Fibroblast of skin of abdomen (primary cell): ENCODE results near the gene TTC9B.
"Not testable (repeated sequence)": the region's sequence is repeated elsewhere in the genome, so short reads cannot be mapped to it uniquely, and the experiment has no call there.

Experiments
- DNase-seq: peaks from one replicate; pipeline ENCODE4 v3.0.0-alpha.2; 2013

The TTC9B gene

GRCh38 chr19:40232479-40232878 lies 14.3 kb upstream of the TTC9B start:
- DNase-seq: no peak

- no peak for DNase-seq
Measured at GRCh38 chr19:40231544-40232424, 13.6 kb upstream of the TTC9B start.

- DNase-seq: no peak
Measured at GRCh38 chr19:40231057-40231456, 12.9 kb upstream of the TTC9B start.

GRCh38 chr19:40229926-40230417 lies 11.8 kb upstream of the TTC9B start:
- DNase-seq: no peak

- DNase-seq: peak; percentile 29
Measured at GRCh38 chr19:40229484-40229883, 11.3 kb upstream of the TTC9B start.

GRCh38 chr19:40228863-40229262 lies 10.7 kb upstream of the TTC9B start:
- DNase-seq: no peak

GRCh38 chr19:40228346-40228745 lies 10.2 kb upstream of the TTC9B start:
- DNase-seq: no peak

- no peak for DNase-seq
Measured at GRCh38 chr19:40225440-40226305, 7.5 kb upstream of the TTC9B start.

GRCh38 chr19:40224342-40225150 lies 6.4 kb upstream of the TTC9B start:
- no peak for DNase-seq

- DNase-seq: no peak
Measured at GRCh38 chr19:40223135-40223822, 5.1 kb upstream of the TTC9B start.

GRCh38 chr19:40221858-40222619 lies 3.9 kb upstream of the TTC9B start:
- peak; percentile 85 for DNase-seq

- no peak for DNase-seq
Measured at GRCh38 chr19:40220674-40221073, 2.5 kb upstream of the TTC9B start.

- DNase-seq: peak; percentile 60
Measured at GRCh38 chr19:40219721-40220276, 1.6 kb upstream of the TTC9B start.

GRCh38 chr19:40219029-40219428 lies 845 bp upstream of the TTC9B start:
- DNase-seq: not testable (repeated sequence)

- DNase-seq: no peak
Measured at GRCh38 chr19:40217027-40217810, 965 bp downstream of the TTC9B start.

GRCh38 chr19:40216777-40217026 lies 1.5 kb downstream of the TTC9B start:
- no peak for DNase-seq

GRCh38 chr19:40216013-40216776 lies 2.0 kb downstream of the TTC9B start:
- DNase-seq: no peak

- DNase-seq: no peak
Measured at GRCh38 chr19:40214936-40215335, 3.2 kb downstream of the TTC9B start.

GRCh38 chr19:40213882-40214570 lies 4.2 kb downstream of the TTC9B start:
- DNase-seq: no peak
